Fibroblast of the aortic adventitia (primary cell): Measurements from ENCODE around the gene OXSR1. TPM values are rescaled to one million over a fixed set of nuclear protein-coding genes. Genes with fewer than 3 reads are reported as not detected.
"Not testable (repeated sequence)": the region's sequence is repeated elsewhere in the genome, so short reads cannot be mapped to it uniquely, and the experiment has no call there.

Source experiments
- DNase-seq: peaks from one replicate; pipeline ENCODE4 v3.0.0-alpha.2; 2010; ENCODE audit warnings: low read depth
- H3K4me3 ChIP-seq: 2 replicates; pipeline ENCODE4 v1.5.1; 2011; ENCODE audit warnings: low read depth, mild to moderate bottlenecking, control low read depth, low read length, moderate library complexity
- CTCF ChIP-seq: IDR thresholded peaks from 2 replicates; pipeline ENCODE4 v1.5.1; 2011; ENCODE audit warnings: mild to moderate bottlenecking, low read length, control low read depth, inconsistent platforms; ENCODE audit not compliant: insufficient read depth
- total RNA-seq: library from RNA; depleted of rRNA; stranded (reverse); fragments of >200 nt; gene quantifications from 2 replicates; pipeline ENCODE4 v1.2.3, GENCODE V29; 2012; ENCODE audit warnings: low replicate concordance

The OXSR1 gene
- total RNA-seq, 1 donor: 36.2 TPM

- DNase-seq: peak; percentile 67
- no peak overlapping the region for H3K4me3 ChIP-seq
- no peak for TF ChIP-seq CTCF
These were observed 62.7 kb downstream of the OXSR1 start for GRCh38 chr3:38227989-38228388.

DNA sequence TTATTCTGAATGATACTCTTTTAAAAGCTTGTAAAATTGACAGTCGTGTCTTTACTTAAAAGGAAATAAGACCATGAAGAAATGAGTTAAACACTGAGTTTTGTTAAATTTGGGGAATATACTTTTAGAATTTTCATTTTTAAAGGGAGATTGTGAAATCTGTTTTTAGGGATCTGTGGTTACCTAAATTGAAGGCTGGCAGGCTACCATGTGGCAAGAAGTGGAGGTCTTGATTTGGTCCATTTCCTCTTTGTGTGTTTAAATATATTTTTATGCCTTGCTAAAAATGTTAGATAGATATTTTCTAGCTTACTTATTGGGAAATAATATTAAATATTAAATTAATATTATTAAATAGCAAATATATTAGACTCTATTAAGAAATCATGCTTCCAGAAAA, 63.7 kb downstream of the OXSR1 start:
- H3K4me3 ChIP-seq: no peak overlapping the region
- TF ChIP-seq CTCF: no peak
- peak; percentile 52 for DNase-seq

- no peak for DNase-seq
- TF ChIP-seq CTCF: no peak
- H3K4me3 ChIP-seq: no peak overlapping the region
These were observed 67.4 kb downstream of the OXSR1 start for GRCh38 chr3:38232701-38233100.

DNA sequence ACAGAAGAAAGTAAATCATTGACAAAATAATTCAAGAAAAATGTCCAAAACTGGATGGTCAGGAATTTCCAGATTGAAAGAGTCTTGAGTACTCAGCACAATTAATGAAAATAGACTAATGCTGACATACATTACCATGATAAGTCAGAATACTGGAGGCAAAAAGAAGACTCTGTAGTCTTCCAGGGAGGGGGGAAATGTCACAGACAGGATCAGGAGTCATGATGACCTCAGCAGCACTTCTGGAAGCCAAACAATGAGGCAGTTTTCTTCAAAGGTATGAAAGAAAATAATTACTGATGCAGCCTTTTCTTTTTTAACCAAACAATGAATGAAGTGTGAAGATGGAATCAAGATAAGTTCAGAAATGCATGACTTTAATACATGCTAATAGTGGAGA, 70.1 kb downstream of the OXSR1 start:
- DNase-seq: no peak

GRCh38 chr3:38238416-38239008, 73.2 kb downstream of the OXSR1 start:
- no peak for TF ChIP-seq CTCF
- no peak for DNase-seq
- no peak overlapping the region for H3K4me3 ChIP-seq

More for the DNA sequence above, 70.1 kb downstream of the OXSR1 start:
- no peak overlapping the region for H3K4me3 ChIP-seq
- TF ChIP-seq CTCF: no peak

DNA sequence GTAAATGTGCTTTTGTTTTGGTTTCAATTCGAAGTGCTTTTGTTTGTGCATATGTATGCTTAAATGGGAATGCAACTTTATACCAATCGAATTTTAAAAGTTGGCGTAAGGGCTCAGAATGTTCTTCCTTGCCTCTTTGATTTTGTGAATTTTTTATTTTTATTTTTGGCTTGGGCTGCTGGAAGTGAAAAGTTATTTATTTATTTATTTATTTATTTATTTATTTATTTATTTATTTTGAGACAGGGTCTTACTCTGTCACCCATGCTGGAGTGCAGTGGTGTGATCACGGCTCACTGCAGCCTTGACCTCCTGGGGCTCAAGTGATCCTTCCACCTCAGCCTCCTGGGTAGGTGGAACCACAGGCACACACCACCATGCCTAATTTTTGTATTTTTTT, 77.5 kb downstream of the OXSR1 start:
- not testable (repeated sequence) for DNase-seq, H3K4me3 ChIP-seq

- DNase-seq: no peak
- no peak overlapping the region for H3K4me3 ChIP-seq
- no peak for TF ChIP-seq CTCF
These were observed 80.6 kb downstream of the OXSR1 start for GRCh38 chr3:38245930-38246329.
